Trophoblast cell (in vitro differentiated cells and primary cell): Measurements from ENCODE around the gene ATP13A3.

Source experiments
- DNase-seq, 2 donors: peaks; one replicate each; pipeline ENCODE4 v3.0.0-alpha.2; 2016
- H2AFZ ChIP-seq: 2 replicates; pipeline ENCODE4 v1.6.1; 2013; ENCODE audit warnings: low read length, moderate library complexity, mild to moderate bottlenecking; ENCODE audit not compliant: insufficient read depth, poor library complexity
- H2AK5ac ChIP-seq: 2 replicates; pipeline ENCODE4 v1.6.1; 2013; ENCODE audit warnings: mild to moderate bottlenecking, low read length
- H2BK120ac ChIP-seq: 2 replicates; pipeline ENCODE4 v1.6.1; 2013; ENCODE audit warnings: low read length, mild to moderate bottlenecking, moderate library complexity; ENCODE audit not compliant: insufficient read depth, poor library complexity
- H2BK12ac ChIP-seq: 2 replicates; pipeline ENCODE4 v1.6.1; 2013; ENCODE audit warnings: mild to moderate bottlenecking, low read length, moderate library complexity
- H2BK5ac ChIP-seq: 2 replicates; pipeline ENCODE4 v1.6.1; 2013; ENCODE audit warnings: low read length, low read depth, moderate library complexity, mild to moderate bottlenecking; ENCODE audit not compliant: poor library complexity
- H3K14ac ChIP-seq: 2 replicates; pipeline ENCODE4 v1.6.1; 2013; ENCODE audit warnings: mild to moderate bottlenecking, low read length
- H3K18ac ChIP-seq: 2 replicates; pipeline ENCODE4 v1.6.1; 2013; ENCODE audit warnings: mild to moderate bottlenecking, low read length
- H3K23ac ChIP-seq: 2 replicates; pipeline ENCODE4 v1.6.1; 2013; ENCODE audit warnings: low read length
- H3K27ac ChIP-seq: 2 replicates; pipeline ENCODE4 v1.5.1; 2013; ENCODE audit warnings: low read depth, mild to moderate bottlenecking, inconsistent platforms, low read length, moderate library complexity
- H3K27me3 ChIP-seq: 2 replicates; pipeline ENCODE4 v1.6.1; 2013; ENCODE audit warnings: inconsistent platforms, mild to moderate bottlenecking, low read length, moderate library complexity; ENCODE audit not compliant: insufficient read depth
- H3K36me3 ChIP-seq, 2 experiments: 1 replicate in 1 of 2; 2 replicates in 1 of 2; pipeline ENCODE4 v1.6.1; 2013; ENCODE audit warnings: low read length in 2 of 2, mild to moderate bottlenecking in 2 of 2, moderate library complexity in 1 of 2; ENCODE audit not compliant: insufficient read depth in 2 of 2, control insufficient read depth in 1 of 2
- H3K4ac ChIP-seq: 2 replicates; pipeline ENCODE4 v1.6.1; 2013; ENCODE audit warnings: low read depth, mild to moderate bottlenecking, low read length, moderate library complexity
- H3K4me1 ChIP-seq, 2 experiments: 1 replicate in 1 of 2; 2 replicates in 1 of 2; pipeline ENCODE4 v1.6.1; 2013; ENCODE audit warnings: low read length in 2 of 2, mild to moderate bottlenecking in 2 of 2, moderate library complexity in 1 of 2; ENCODE audit not compliant: insufficient read depth in 2 of 2, control insufficient read depth in 1 of 2
- H3K4me2 ChIP-seq: 2 replicates; pipeline ENCODE4 v1.6.1; 2013; ENCODE audit warnings: inconsistent platforms, mild to moderate bottlenecking, low read length, moderate library complexity
- H3K4me3 ChIP-seq: 2 replicates; pipeline ENCODE4 v1.5.1; 2013; ENCODE audit warnings: mild to moderate bottlenecking, low read depth, low read length, inconsistent platforms
- H3K79me1 ChIP-seq: one replicate; pipeline ENCODE4 v1.6.1; 2013; ENCODE audit warnings: low read length
- H3K79me2 ChIP-seq: 2 replicates; pipeline ENCODE4 v1.6.1; 2013; ENCODE audit warnings: low read length, mild to moderate bottlenecking; ENCODE audit not compliant: control insufficient read depth, insufficient read depth, poor library complexity
- H3K9ac ChIP-seq: 2 replicates; pipeline ENCODE4 v1.6.1; 2013; ENCODE audit warnings: mild to moderate bottlenecking, low read length
- H3K9me3 ChIP-seq: 2 replicates; pipeline ENCODE4 v1.6.1; 2013; ENCODE audit warnings: low read depth, mild to moderate bottlenecking, control low read depth, inconsistent platforms, low read length; ENCODE audit not compliant: insufficient read depth
- H4K12ac ChIP-seq: 2 replicates; pipeline ENCODE4 v1.6.1; 2013; ENCODE audit warnings: low read depth, mild to moderate bottlenecking, low read length, moderate library complexity
- H4K8ac ChIP-seq: 2 replicates; pipeline ENCODE4 v1.6.1; 2013; ENCODE audit warnings: low read depth, mild to moderate bottlenecking, low read length, moderate library complexity
- H4K91ac ChIP-seq: one replicate; pipeline ENCODE4 v1.6.1; 2013; ENCODE audit warnings: low read depth, mild to moderate bottlenecking, low read length, moderate library complexity
- WGBS: extraction: QIAGEN DNeasy Blood & Tissue Kit; methylation state at CpG from one replicate; pipeline ENCODE4 v1.1.7; 2013; ENCODE audit warnings: missing lambda C conversion rate; ENCODE audit not compliant: insufficient read length, insufficient coverage; ENCODE audit errors: extremely low coverage; 5-methylcytosine and 5-hydroxymethylcytosine counted together

The ATP13A3 gene

DNA sequence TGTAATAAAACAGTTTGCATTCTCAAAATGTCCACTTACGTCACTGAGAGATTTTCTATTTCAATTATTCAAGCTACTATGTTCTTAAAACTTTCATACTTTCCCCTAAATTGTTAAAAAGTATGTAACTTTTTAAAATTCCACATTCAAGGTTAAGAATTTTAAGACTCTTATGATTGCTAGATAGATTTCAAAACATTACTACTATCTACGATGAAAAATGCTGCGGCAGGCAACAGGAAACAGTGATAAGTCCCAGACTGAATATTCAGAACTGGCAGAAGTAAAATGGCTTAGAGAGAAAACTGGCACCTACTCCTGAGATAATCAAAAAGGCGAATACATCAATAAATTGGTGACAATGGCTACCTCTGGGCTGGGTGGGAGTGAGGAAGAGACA, 16.2 kb downstream of the ATP13A3 start:
- Histone ChIP-seq H2BK12ac (no peak overlapping the region), H3K14ac (no peak overlapping the region), H2AK5ac (no peak overlapping the region), H4K91ac (no peak overlapping the region), H3K27me3 (no peaks in the 10 kb centered on the region), H3K4me3 (no peak overlapping the region), H2BK5ac (no peak overlapping the region), H4K12ac (no peak overlapping the region), H3K27ac (no peak overlapping the region), H3K18ac (no peak overlapping the region), H3K9ac (no peak overlapping the region), H3K4me1 (peaks cover 0 to 2% of the 10 kb centered on the region in 2 experiments), H2AFZ (no peak overlapping the region), H3K9me3 (no peaks in the 10 kb centered on the region), H4K8ac (no peak overlapping the region), H3K79me1 (no peaks in the 10 kb centered on the region), H3K4me2 (no peak overlapping the region), H3K36me3 (no peaks in the 10 kb centered on the region), H3K79me2 (no peaks in the 10 kb centered on the region), H3K4ac (no peak overlapping the region), H2BK120ac (no peak overlapping the region), H3K23ac (no peak overlapping the region)
- peak in 1 of 2 donors; percentile 71 for DNase-seq
- WGBS, result no CpG with 5 or more reads among the region's 4 CpGs

GRCh38 chr3:194469977-194470376, 16.8 kb downstream of the ATP13A3 start:
- no peaks in the 10 kb centered on the region for H3K27me3 ChIP-seq
- no peaks in the 10 kb centered on the region for H3K36me3 ChIP-seq
- no peak overlapping the region for H3K9ac ChIP-seq
- H2BK5ac ChIP-seq, result no peak overlapping the region
- H3K23ac ChIP-seq, result no peak overlapping the region
- H3K4me3 ChIP-seq, result no peak overlapping the region
- no peak overlapping the region for H3K14ac ChIP-seq
- H3K27ac ChIP-seq, result no peak overlapping the region
- H4K91ac ChIP-seq, result no peak overlapping the region
- no peak overlapping the region for H2AK5ac ChIP-seq
- no peaks in the 10 kb centered on the region for H3K79me2 ChIP-seq
- no peak overlapping the region for H3K4me2 ChIP-seq
- no peak overlapping the region for H3K18ac ChIP-seq
- H2AFZ ChIP-seq, result no peak overlapping the region
- no peak overlapping the region for H2BK120ac ChIP-seq
- no peak overlapping the region for H4K12ac ChIP-seq
- H4K8ac ChIP-seq, result no peak overlapping the region
- DNase-seq, result no peak
- peaks cover 0 to 2% of the 10 kb centered on the region in 2 experiments for H3K4me1 ChIP-seq
- H3K4ac ChIP-seq, result no peak overlapping the region
- H3K79me1 ChIP-seq, result no peaks in the 10 kb centered on the region
- no peak overlapping the region for H2BK12ac ChIP-seq
- no peaks in the 10 kb centered on the region for H3K9me3 ChIP-seq

DNA sequence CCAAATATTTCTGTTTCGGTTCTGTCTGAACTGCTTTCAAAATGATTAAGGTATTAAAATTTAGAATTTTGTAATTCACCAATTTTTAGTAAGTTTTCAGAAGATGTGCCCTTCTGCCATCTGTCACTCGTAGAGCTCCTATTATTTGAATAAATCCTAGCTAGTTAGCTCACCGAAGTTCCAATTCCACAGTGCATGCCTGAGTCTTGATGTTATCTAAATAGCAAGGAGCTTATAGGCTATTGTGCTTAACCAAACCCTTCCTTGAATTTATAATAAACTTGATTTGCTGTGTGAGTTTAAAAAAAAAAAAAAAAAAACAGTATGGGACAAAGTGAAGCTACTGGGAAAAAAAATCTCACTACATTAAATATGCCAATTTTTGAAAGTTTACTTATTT, 18.7 kb downstream of the ATP13A3 start:
- Histone ChIP-seq H4K91ac (no peak overlapping the region), H3K4ac (no peak overlapping the region), H3K4me3 (no peak overlapping the region), H3K79me1 (no peaks in the 10 kb centered on the region), H2AK5ac (no peak overlapping the region), H2BK12ac (no peak overlapping the region), H3K27ac (no peak overlapping the region), H3K18ac (no peak overlapping the region), H3K79me2 (no peaks in the 10 kb centered on the region), H3K14ac (no peak overlapping the region), H3K9ac (no peak overlapping the region), H3K27me3 (no peaks in the 10 kb centered on the region), H3K4me1 (peaks cover 0 to 2% of the 10 kb centered on the region in 2 experiments), H3K4me2 (no peak overlapping the region), H4K8ac (no peak overlapping the region), H4K12ac (no peak overlapping the region), H2AFZ (no peak overlapping the region), H3K36me3 (no peaks in the 10 kb centered on the region), H2BK120ac (no peak overlapping the region), H3K23ac (no peak overlapping the region), H2BK5ac (no peak overlapping the region), H3K9me3 (no peaks in the 10 kb centered on the region)
- no CpG with 5 or more reads among the region's 3 CpGs for WGBS
- peak; percentile 30 to 71 for DNase-seq

- Histone ChIP-seq H2BK5ac (no peak overlapping the region), H4K12ac (no peak overlapping the region), H3K9ac (no peak overlapping the region), H3K27me3 (no peaks in the 10 kb centered on the region), H3K18ac (no peak overlapping the region), H2AFZ (no peak overlapping the region), H3K23ac (no peak overlapping the region), H3K4me1 (peaks cover 0 to 2% of the 10 kb centered on the region in 2 experiments), H3K4me3 (no peak overlapping the region), H3K79me2 (no peaks in the 10 kb centered on the region), H2AK5ac (no peak overlapping the region), H2BK120ac (no peak overlapping the region), H3K14ac (no peak overlapping the region), H3K4ac (no peak overlapping the region), H3K4me2 (no peak overlapping the region), H4K8ac (no peak overlapping the region), H3K36me3 (no peaks in the 10 kb centered on the region), H2BK12ac (no peak overlapping the region), H4K91ac (no peak overlapping the region), H3K27ac (no peak overlapping the region), H3K79me1 (no peaks in the 10 kb centered on the region), H3K9me3 (no peaks in the 10 kb centered on the region)
- WGBS, result no CpG with 5 or more reads among the region's 2 CpGs
- DNase-seq, result no peak
Observed at GRCh38 chr3:194466761-194467356, 19.9 kb downstream of the ATP13A3 start.
